Esophagus (tissue), 2 donors: ENCODE results near the gene TCN2. TPM values are rescaled to one million over a fixed set of nuclear protein-coding genes. Genes with fewer than 3 reads are reported as not detected.
"Not testable (repeated sequence)": the region's sequence is repeated elsewhere in the genome, so short reads cannot be mapped to it uniquely, and the experiment has no call there.

ENCODE experiments used
- H3K27ac ChIP-seq, 2 donors: one replicate each; pipeline ENCODE4 v1.5.1; 2013; ENCODE audit warnings: low read depth in 2 of 2, mild to moderate bottlenecking in 2 of 2, inconsistent platforms in 1 of 2, low read length in 1 of 2, moderate library complexity in 1 of 2
- H3K27me3 ChIP-seq, 2 donors: one replicate each; pipeline ENCODE4 v1.6.1; 2013; ENCODE audit warnings: low read length in 2 of 2, control low read depth in 1 of 2, mild to moderate bottlenecking in 1 of 2; ENCODE audit not compliant: insufficient read depth in 2 of 2, control insufficient read depth in 1 of 2
- H3K36me3 ChIP-seq, 2 donors: one replicate each; pipeline ENCODE4 v1.6.1; 2013; ENCODE audit warnings: low read length in 1 of 2; ENCODE audit not compliant: control insufficient read depth in 2 of 2, insufficient read depth in 2 of 2
- H3K4me1 ChIP-seq, 2 donors: one replicate each; pipeline ENCODE4 v1.6.1; 2013; ENCODE audit warnings: low read length in 1 of 2; ENCODE audit not compliant: control insufficient read depth in 2 of 2, insufficient read depth in 2 of 2
- H3K4me3 ChIP-seq, 2 donors: one replicate each; pipeline ENCODE4 v1.5.1; 2013; ENCODE audit warnings: low read length in 2 of 2, mild to moderate bottlenecking in 2 of 2, low read depth in 1 of 2, moderate library complexity in 1 of 2
- H3K9me3 ChIP-seq, 2 donors: one replicate each; pipeline ENCODE4 v1.6.1; 2013; ENCODE audit warnings: mild to moderate bottlenecking in 2 of 2, low read depth in 1 of 2, low read length in 1 of 2, moderate library complexity in 1 of 2; ENCODE audit not compliant: control insufficient read depth in 2 of 2, insufficient read depth in 1 of 2
- WGBS, 2 donors: extraction: QIAGEN DNeasy Blood & Tissue Kit; methylation state at CpG; one replicate each; pipeline ENCODE4 v1.1.7; 2013; 5-methylcytosine and 5-hydroxymethylcytosine counted together
- polyA plus RNA-seq, 2 donors: library from polyadenylated mRNA; stranded (reverse); fragments of 200-250 nt; gene quantifications; one replicate each; pipeline ENCODE4 v1.2.3, GENCODE V29; 2013
- donor health status: healthy with polysubstance abuse.
- donor health status: Bipolar disorder and iron deficiency.

The TCN2 gene
- 1 to 10 TPM; 1.6 to 2.2 TPM for polyA plus RNA-seq

DNA sequence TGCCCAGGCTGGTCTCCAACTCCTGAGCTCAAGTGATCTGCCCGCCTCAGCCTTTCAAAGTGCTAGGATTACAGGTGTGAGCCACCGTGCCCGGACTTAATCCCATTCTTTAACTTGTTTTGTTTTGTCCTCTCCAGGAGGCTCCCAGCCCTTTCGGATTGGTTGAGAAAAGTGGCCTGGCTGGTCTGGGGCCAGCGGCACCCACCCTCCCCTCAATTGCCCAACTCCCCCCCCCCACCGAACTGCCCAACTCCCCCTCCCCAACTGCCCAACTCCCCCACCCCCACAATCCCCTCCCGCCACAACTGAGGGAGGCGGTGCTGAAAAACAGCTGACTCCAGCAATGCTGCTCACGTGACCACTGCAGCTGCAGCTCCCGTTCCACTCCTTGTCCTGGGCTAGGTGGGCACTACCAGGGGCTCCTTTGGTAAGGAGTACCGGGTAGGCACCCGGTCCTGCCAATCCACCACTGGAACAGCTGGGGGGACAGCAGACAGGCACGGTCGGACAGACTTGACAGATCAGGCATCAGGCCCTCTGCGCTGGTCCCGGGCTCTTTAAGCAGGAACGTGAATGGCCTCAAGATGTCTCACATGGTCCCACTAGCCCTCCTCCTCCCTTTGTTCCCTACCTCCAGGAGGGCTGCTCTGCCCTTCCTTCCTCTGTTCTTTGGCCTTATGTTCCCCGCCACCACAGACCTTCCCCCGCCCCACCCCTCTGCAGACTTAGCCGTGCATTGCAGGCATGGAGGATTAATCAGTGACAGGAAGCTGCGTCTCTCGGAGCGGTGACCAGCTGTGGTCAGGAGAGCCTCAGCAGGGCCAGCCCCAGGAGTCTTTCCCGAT is at the start of gene TCN2:
Gene TCN2, plus strand, starts transcription at position 720 of the 845 bp plus-strand sequence. CDS start 158 bp downstream, outside the sequence.
- Histone ChIP-seq H3K4me3 (peak within 1 kb of the TSS; percentile 48 to 53), H3K27me3 (no peaks in the 10 kb centered on the region), H3K9me3 (no peaks in the 10 kb centered on the region), H3K36me3 (no peaks in the 10 kb centered on the region), H3K4me1 (peaks cover 3 to 8% of the 10 kb centered on the region in 2 donors), H3K27ac (peak within 1 kb of the TSS; percentile 29 to 73)
- 6 to 7% methylated on average over 24 of the region's 24 CpGs for whole genome bisulfite sequencing, 2 donors

- 79 to 85% methylated on average over 8 of the region's 8 CpGs for WGBS, 2 donors
- H3K4me3 ChIP-seq: no peak overlapping the region
- H3K27me3 ChIP-seq: no peaks in the 10 kb centered on the region
- H3K36me3 ChIP-seq: no peaks in the 10 kb centered on the region
- H3K9me3 ChIP-seq: no peaks in the 10 kb centered on the region
- H3K4me1 ChIP-seq: no peaks in the 10 kb centered on the region
- H3K27ac ChIP-seq: no peak overlapping the region
These were observed 49.7 kb upstream of the TCN2 start for GRCh38 chr22:30557243-30557642.

DNA sequence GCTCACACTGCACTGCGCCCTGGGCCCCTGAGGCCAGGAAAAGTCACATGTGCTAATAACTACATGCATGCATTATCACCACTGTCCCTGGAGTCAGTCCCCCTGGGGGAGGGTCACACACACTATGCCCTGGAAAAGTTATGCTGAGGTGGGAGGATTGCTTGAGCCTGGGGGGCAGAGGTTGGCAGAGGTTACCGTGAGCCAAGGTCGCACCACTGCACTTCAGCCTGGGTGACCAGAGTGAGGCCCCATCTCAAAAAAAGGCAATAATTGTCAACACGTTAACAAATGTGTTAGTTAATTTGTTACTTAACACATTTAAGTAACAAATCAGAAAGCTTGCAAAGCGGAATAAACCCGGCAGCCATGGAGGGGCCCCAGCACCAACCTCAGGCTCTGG is 47.1 kb upstream of the TCN2 start:
- Histone ChIP-seq H3K27me3 (no peaks in the 10 kb centered on the region), H3K4me3 (no peak overlapping the region), H3K9me3 (no peaks in the 10 kb centered on the region), H3K27ac (no peak overlapping the region), H3K36me3 (no peaks in the 10 kb centered on the region), H3K4me1 (no peaks in the 10 kb centered on the region)
- WGBS, 2 donors: 78 to 79% methylated on average over 6 of the region's 6 CpGs

GRCh38 chr22:30560643-30561202 is 46.3 kb upstream of the TCN2 start:
- H3K9me3 ChIP-seq, H3K27me3 ChIP-seq, H3K36me3 ChIP-seq, H3K4me3 ChIP-seq, H3K27ac ChIP-seq, H3K4me1 ChIP-seq: not testable (repeated sequence)
- 83 to 87% methylated on average over 11 of the region's 11 CpGs for WGBS, 2 donors

DNA sequence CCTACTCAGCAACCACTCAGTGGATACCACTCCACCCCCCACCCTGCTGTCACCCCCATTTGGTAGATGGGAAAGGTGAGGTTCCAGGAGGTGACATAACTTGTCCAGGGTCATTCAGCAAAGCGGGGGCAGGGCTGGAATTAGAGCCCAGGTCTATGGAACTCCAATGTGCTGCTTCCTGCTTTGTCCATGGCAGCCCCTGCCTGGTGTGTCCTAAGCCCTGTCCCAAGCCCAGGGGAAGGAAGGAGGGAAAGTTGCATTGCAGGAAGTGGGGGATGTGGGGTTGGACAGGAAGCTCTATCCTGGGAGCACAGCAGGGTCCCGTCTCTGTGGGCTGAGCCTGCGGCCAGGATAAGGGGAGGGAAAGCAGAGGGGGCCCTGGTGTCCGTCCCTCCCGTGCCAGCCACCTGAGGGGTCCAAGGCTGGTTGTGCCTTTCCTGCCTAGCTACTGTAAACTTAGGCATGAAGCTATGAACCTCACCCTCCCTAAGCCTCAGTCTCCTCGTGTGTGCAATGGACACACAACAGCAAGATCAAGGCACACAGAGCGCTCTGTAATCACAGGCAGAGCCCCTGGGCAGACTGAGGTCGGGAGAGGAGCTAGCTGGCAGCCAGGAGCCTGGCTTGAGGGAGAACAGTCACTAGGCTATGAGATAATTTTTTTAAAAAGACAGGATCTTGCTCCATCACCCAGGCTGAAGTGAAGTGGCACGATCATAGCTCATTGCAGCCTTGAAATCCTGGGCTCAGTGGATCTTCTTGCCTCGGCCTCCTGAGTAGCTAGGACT is 45.4 kb upstream of the TCN2 start:
- 67 to 68% methylated on average over 10 of the region's 10 CpGs for WGBS, 2 donors
- Histone ChIP-seq H3K27me3 (no peaks in the 10 kb centered on the region), H3K36me3 (no peaks in the 10 kb centered on the region), H3K4me3 (no peak overlapping the region), H3K9me3 (no peaks in the 10 kb centered on the region), H3K27ac (no peak overlapping the region), H3K4me1 (no peaks in the 10 kb centered on the region)

DNA sequence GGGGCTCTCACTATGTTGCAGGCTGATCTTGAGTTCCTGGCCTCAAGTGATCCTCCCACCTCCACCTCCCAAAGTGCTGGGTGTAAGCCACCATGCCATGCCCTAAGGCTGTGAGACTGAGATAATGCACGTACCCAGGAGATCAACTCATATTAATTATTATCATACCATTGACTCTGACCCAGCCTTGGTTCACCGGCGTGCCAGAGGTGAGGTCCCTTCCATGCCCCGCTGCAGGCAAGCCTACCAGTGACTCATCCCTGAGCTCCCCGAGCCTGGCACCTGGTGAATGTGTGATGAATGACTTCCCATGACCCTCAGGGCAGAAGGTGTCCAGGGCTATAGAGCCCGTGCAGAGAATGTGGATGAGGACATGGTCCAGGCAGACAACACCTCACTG is 44.6 kb upstream of the TCN2 start:
- H3K36me3 ChIP-seq: no peaks in the 10 kb centered on the region
- H3K4me3 ChIP-seq: no peak overlapping the region
- no peaks in the 10 kb centered on the region for H3K4me1 ChIP-seq
- 42 to 45% methylated on average over 6 of the region's 6 CpGs for WGBS, 2 donors
- no peaks in the 10 kb centered on the region for H3K27me3 ChIP-seq
- H3K9me3 ChIP-seq: no peaks in the 10 kb centered on the region
- no peak overlapping the region for H3K27ac ChIP-seq

DNA sequence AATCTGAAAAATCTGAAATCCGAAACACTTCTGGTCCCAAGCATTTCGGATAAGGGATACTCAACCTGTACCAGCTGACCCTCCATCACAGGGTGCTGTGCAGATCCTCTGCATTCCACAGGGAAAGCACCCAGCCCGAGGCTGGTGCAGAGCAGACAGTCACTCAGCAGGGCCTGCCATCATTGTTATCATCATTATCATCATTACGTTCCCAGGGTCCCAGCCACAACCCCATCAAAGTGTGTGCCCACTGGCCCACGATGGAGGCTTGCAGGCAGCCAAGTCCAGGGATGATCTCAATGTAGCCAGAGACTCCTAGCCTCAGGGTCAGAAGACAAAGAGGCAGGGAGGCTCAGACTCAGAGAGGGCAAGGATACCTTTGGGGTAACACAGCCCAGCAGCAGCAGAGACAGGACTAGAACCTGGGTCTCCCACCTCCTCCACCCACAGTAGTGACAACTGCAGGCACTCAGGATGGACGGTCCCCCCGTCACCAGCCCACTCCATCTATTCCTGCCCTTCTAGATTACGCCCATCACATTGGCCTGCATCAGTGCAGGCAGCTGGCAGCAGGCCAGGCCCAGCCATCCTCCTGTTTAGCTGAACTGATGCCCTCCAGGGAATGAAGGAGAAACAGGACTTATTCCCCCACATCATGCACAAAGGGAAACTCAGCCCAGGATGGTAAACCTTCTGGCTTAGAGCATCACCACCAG is 42.8 kb upstream of the TCN2 start:
- WGBS, 2 donors: 71 to 82% methylated on average over 8 of the region's 8 CpGs
- H3K27ac ChIP-seq: no peak overlapping the region

DNA sequence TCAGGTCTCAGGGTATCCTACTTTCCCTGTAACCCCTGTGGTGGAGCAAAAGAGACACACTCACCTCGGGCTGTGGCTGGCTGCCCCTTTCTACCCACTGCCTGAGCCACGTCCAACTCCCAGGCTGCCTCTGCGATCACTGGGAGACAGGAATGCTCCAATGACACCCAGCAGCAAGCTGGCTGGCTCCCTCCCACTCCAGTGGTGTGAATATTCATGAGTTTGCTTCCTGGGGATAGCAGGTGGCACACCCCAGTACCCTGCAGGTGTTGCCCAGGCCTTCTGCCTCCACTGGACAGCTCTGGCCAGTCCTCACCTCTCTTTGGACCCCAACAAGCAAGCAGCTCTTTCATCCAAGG is 42.2 kb upstream of the TCN2 start:
- Histone ChIP-seq H3K27ac (no peak overlapping the region), H3K9me3 (no peaks in the 10 kb centered on the region), H3K27me3 (no peaks in the 10 kb centered on the region), H3K4me1 (no peaks in the 10 kb centered on the region), H3K36me3 (no peaks in the 10 kb centered on the region), H3K4me3 (no peak overlapping the region)
- 28 to 60% methylated on average over 3 of the region's 3 CpGs for WGBS, 2 donors

More for the DNA sequence above, 42.8 kb upstream of the TCN2 start:
- H3K9me3 ChIP-seq: no peaks in the 10 kb centered on the region
- no peaks in the 10 kb centered on the region for H3K36me3 ChIP-seq
- H3K27me3 ChIP-seq: no peaks in the 10 kb centered on the region
- no peaks in the 10 kb centered on the region for H3K4me1 ChIP-seq
- H3K4me3 ChIP-seq: no peak overlapping the region

GRCh38 chr22:30565341-30565740 is 41.6 kb upstream of the TCN2 start:
- WGBS, 2 donors: 74 to 76% methylated on average over 4 of the region's 4 CpGs
- Histone ChIP-seq H3K4me1 (no peaks in the 10 kb centered on the region), H3K27ac (no peak overlapping the region), H3K36me3 (no peaks in the 10 kb centered on the region), H3K9me3 (no peaks in the 10 kb centered on the region), H3K4me3 (no peak overlapping the region), H3K27me3 (no peaks in the 10 kb centered on the region)
